ENCODE results near the gene SLC12A3.

The SLC12A3 gene

GRCh38 chr16:56848029-56848936 is 16.7 kb upstream of the SLC12A3 start:
- no peak overlapping the region for H2AFZ ChIP-seq (ENCODE audit: low read depth, low read length)
- TF ChIP-seq CTCF (IDR thresholded peaks at IDR 0.05; ENCODE audit: low read depth, low read length) (no peak), EZH2phosphoT487 (IDR thresholded peaks at IDR 0.05; ENCODE audit: low read depth) (no peak)
- peaks cover 25% of the 10 kb centered on the region for H3K36me3 ChIP-seq (replicated peaks; ENCODE audit: low read depth, low read length)
- H3K9ac ChIP-seq (ENCODE audit: low read length) = peak overlapping the region; percentile 33; the same call in 1 of the 2 replicates
- H3K79me2 ChIP-seq (ENCODE audit: low read length) = no peaks in the 10 kb centered on the region
- peak overlapping the region; percentile 82 for H3K27ac ChIP-seq (ENCODE audit: low read length)
- H3K4me3 ChIP-seq (ENCODE audit: low read length) = peak overlapping the region; percentile 29
- no peaks in the 10 kb centered on the region for H3K9me3 ChIP-seq (ENCODE audit: insufficient read depth, low read length)
- H3K4me1 ChIP-seq (ENCODE audit: low read length) = peaks cover 28% of the 10 kb centered on the region
- no peaks in the 10 kb centered on the region for H4K20me1 ChIP-seq (ENCODE audit: insufficient read depth, low read length)
- no peaks in the 10 kb centered on the region for H3K27me3 ChIP-seq (ENCODE audit: low read depth, low read length)
- peak overlapping the region; percentile 64 for H3K4me2 ChIP-seq (ENCODE audit: low read length)

- Histone ChIP-seq H4K20me1 (ENCODE audit: insufficient read depth, low read length) (no peaks in the 10 kb centered on the region), H3K27me3 (ENCODE audit: low read depth, low read length) (no peaks in the 10 kb centered on the region), H3K36me3 (replicated peaks; ENCODE audit: low read depth, low read length) (peaks cover 22% of the 10 kb centered on the region), H3K27ac (ENCODE audit: low read length) (no peak overlapping the region), H3K4me1 (ENCODE audit: low read length) (peaks cover 28% of the 10 kb centered on the region), H2AFZ (ENCODE audit: low read depth, low read length) (no peak overlapping the region), H3K9me3 (ENCODE audit: insufficient read depth, low read length) (no peaks in the 10 kb centered on the region), H3K79me2 (ENCODE audit: low read length) (no peaks in the 10 kb centered on the region), H3K9ac (ENCODE audit: low read length) (no peak overlapping the region), H3K4me3 (ENCODE audit: low read length) (no peak overlapping the region), H3K4me2 (ENCODE audit: low read length) (no peak overlapping the region)
- TF ChIP-seq EZH2phosphoT487 (IDR thresholded peaks at IDR 0.05; ENCODE audit: low read depth) = no peak
- TF ChIP-seq CTCF (IDR thresholded peaks at IDR 0.05; ENCODE audit: low read depth, low read length) = no peak
These were observed 15.9 kb upstream of the SLC12A3 start for GRCh38 chr16:56848955-56849689.

- Histone ChIP-seq H3K4me3 (ENCODE audit: low read length) (no peak overlapping the region), H3K4me2 (ENCODE audit: low read length) (no peak overlapping the region), H3K27ac (ENCODE audit: low read length) (no peak overlapping the region), H3K4me1 (ENCODE audit: low read length) (peaks cover 28% of the 10 kb centered on the region), H3K9ac (ENCODE audit: low read length) (no peak overlapping the region), H3K79me2 (ENCODE audit: low read length) (no peaks in the 10 kb centered on the region), H3K9me3 (ENCODE audit: insufficient read depth, low read length) (no peaks in the 10 kb centered on the region), H3K36me3 (replicated peaks; ENCODE audit: low read depth, low read length) (peaks cover 19% of the 10 kb centered on the region), H2AFZ (ENCODE audit: low read depth, low read length) (no peak overlapping the region), H3K27me3 (ENCODE audit: low read depth, low read length) (no peaks in the 10 kb centered on the region), H4K20me1 (ENCODE audit: insufficient read depth, low read length) (no peaks in the 10 kb centered on the region)
- TF ChIP-seq EZH2phosphoT487 (IDR thresholded peaks at IDR 0.05; ENCODE audit: low read depth) (no peak), CTCF (IDR thresholded peaks at IDR 0.05; ENCODE audit: low read depth, low read length) (no peak)
These were observed 15.0 kb upstream of the SLC12A3 start for GRCh38 chr16:56849690-56850680.
